Neural progenitor cell (in vitro differentiated cells): Measurements from ENCODE around the gene COL11A1.

Source experiments
- CTCF ChIP-seq: fragments of 200-600 bp; sonication (generic); IDR thresholded peaks from 2 replicates; pipeline ENCODE4 v1.5.1; 2017; ENCODE audit warnings: antibody characterized with exemption, mild to moderate bottlenecking
- EZH2 ChIP-seq: fragments of 200-600 bp; sonication (generic); IDR thresholded peaks from 2 replicates; pipeline ENCODE4 v1.6.1; 2017; ENCODE audit warnings: antibody characterized with exemption, mild to moderate bottlenecking, moderate library complexity
- EZH2phosphoT487 ChIP-seq: fragments of 200-600 bp; sonication (generic); IDR thresholded peaks from 2 replicates; pipeline ENCODE4 v1.6.1; 2017; ENCODE audit warnings: antibody characterized with exemption

DNA sequence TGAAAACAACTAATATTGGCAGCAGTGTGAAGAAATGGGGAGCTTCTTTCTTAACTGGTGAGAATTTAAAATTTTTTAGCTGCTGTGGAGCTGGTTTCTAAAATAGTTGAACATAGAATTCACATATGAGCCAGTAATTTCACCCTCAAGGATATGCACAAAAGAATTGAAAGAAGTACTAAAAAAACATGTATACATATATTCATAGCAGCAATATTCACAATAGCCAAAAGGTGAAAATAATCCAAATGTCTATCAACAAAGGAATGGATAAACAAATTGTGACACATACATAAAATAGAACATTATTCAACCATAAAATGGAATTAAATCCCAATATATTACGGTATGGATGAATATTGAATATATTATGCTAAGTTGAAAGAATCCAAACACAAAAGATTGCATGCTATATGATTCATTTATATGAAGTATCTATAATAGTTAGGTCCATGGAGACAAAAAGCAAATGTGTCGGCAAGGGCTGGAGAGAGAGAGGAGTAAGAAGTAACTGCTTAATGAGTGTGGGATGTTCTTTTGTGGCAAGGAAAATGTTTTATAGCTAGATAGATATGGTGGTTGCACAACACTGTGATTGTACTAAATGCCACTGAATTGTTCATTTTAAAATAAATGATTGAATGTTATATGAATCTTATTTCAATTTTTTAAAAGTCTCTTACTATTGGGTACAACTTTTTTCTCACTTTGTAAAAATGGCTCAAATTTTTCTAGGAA, 14.8 kb upstream of the COL11A1 start:
- TF ChIP-seq CTCF (no peak), EZH2phosphoT487 (no peak), EZH2 (no peak)
